Tibial nerve (tissue), 4 donors: Measurements from ENCODE around the gene TNFRSF18. TPM values are rescaled to one million over a fixed set of nuclear protein-coding genes. Genes with fewer than 3 reads are reported as not detected.
"Not testable (repeated sequence)": the region's sequence is repeated elsewhere in the genome, so short reads cannot be mapped to it uniquely, and the experiment has no call there.

Experiments
- DNase-seq, 2 donors: peaks; one replicate each; pipeline ENCODE4 v3.0.0-alpha.2; 2019; ENCODE audit warnings: low spot score in 2 of 2
- H3K27ac ChIP-seq, 4 donors: fragments of 200-600 bp; sonication (generic) in 3 of 4; one replicate each; pipeline ENCODE4 v1.5.1; 2017 to 2019; ENCODE audit warnings: mild to moderate bottlenecking in 1 of 4
- H3K27me3 ChIP-seq, 2 donors: fragments of 200-600 bp; sonication (generic) in 1 of 2; one replicate each; pipeline versions ENCODE4 v1.5.1 to v1.6.0; 2017 to 2019
- H3K36me3 ChIP-seq, 3 donors: fragments of 200-600 bp; sonication (generic); one replicate each; pipeline ENCODE4 v1.5.1; 2018 to 2019
- H3K4me1 ChIP-seq, 4 donors: fragments of 200-600 bp; sonication (generic) in 3 of 4; one replicate each; pipeline ENCODE4 v1.5.1; 2017 to 2019
- H3K4me3 ChIP-seq, 4 donors: fragments of 200-600 bp; sonication (generic) in 3 of 4; one replicate each; pipeline ENCODE4 v1.5.1; 2017 to 2019; ENCODE audit warnings: mild to moderate bottlenecking in 1 of 4, moderate library complexity in 1 of 4
- H3K9me3 ChIP-seq, 4 donors: fragments of 200-600 bp; sonication (generic) in 3 of 4; one replicate each; pipeline ENCODE4 v1.5.1; 2017 to 2019
- CTCF ChIP-seq, 5 experiments: fragments of 200-600 bp in 3 of 5; fragments of 450-650 bp in 2 of 5; sonication (generic) in 3 of 5; IDR thresholded peaks; one replicate each; pipeline ENCODE4 v1.5.1; 2016 to 2019; ENCODE audit warnings: antibody characterized with exemption in 5 of 5, mild to moderate bottlenecking in 3 of 5, moderate library complexity in 2 of 5
- EP300 ChIP-seq, 2 donors: sonication (generic); formaldehyde crosslinking; IDR thresholded peaks; one replicate each; pipeline ENCODE4 v1.6.1; 2017; ENCODE audit warnings: antibody characterized with exemption in 2 of 2, mild to moderate bottlenecking in 1 of 2
- POLR2A ChIP-seq, 2 donors: fragments of 450-650 bp; IDR thresholded peaks; one replicate each; pipeline ENCODE4 v1.6.1; 2017; ENCODE audit warnings: antibody characterized with exemption in 2 of 2, mild to moderate bottlenecking in 2 of 2, moderate library complexity in 2 of 2
- WGBS, 2 donors: methylation state at CpG; one replicate each; pipeline ENCODE4 v1.1.5; 2018; 5-methylcytosine and 5-hydroxymethylcytosine counted together
- total RNA-seq, 4 donors: library from RNA; depleted of rRNA; stranded (reverse); fragments of >200 nt; gene quantifications; one replicate each; pipeline ENCODE4 v1.1.0, GENCODE V29; 2016

TNFRSF18 gene
- total RNA-seq, 4 donors from 2014 or later: 0.44 TPM; not detected in 3

- TF ChIP-seq POLR2A (IDR thresholded peaks at IDR 0.05) (no peak), EP300 (IDR thresholded peaks at IDR 0.05) (no peak)
- 92 to 96% methylated on average over 19 to 24 of the region's 48 CpGs for WGBS, 2 donors
- Histone ChIP-seq H3K4me3 (no peak overlapping the region), H3K27me3 (peaks cover 0 to 17% of the 10 kb centered on the region in 2 donors), H3K9me3 (peaks cover 0 to 34% (median 3%) of the 10 kb centered on the region in 4 donors), H3K36me3 (no peaks in the 10 kb centered on the region), H3K27ac (no peak overlapping the region), H3K4me1 (peaks cover 0 to 12% (median 3%) of the 10 kb centered on the region in 4 donors)
- no peak for DNase-seq
These were observed 8.6 kb downstream of the TNFRSF18 start for GRCh38 chr1:1197551-1198422.

- Histone ChIP-seq H3K27me3 (peaks cover 0 to 14% of the 10 kb centered on the region in 2 donors), H3K36me3 (no peaks in the 10 kb centered on the region), H3K4me3 (no peak overlapping the region), H3K4me1 (peaks cover 0 to 12% (median 3%) of the 10 kb centered on the region in 4 donors), H3K9me3 (peaks cover 0 to 35% (median 3%) of the 10 kb centered on the region in 4 donors), H3K27ac (no peak overlapping the region)
- 86 to 92% methylated on average over 8 of the region's 8 CpGs for WGBS, 2 donors
- DNase-seq: no peak
- no peak for TF ChIP-seq CTCF (IDR thresholded peaks at IDR 0.05)
- TF ChIP-seq EP300 (IDR thresholded peaks at IDR 0.05): no peak
These were observed 9.2 kb downstream of the TNFRSF18 start for GRCh38 chr1:1197188-1197500.

- 79 to 80% methylated on average over 10 of the region's 13 CpGs for WGBS, 2 donors
These were observed 9.8 kb downstream of the TNFRSF18 start for GRCh38 chr1:1196431-1197187.

GRCh38 chr1:1195726-1196125 is 10.7 kb downstream of the TNFRSF18 start:
- not testable (repeated sequence) for H3K4me1 ChIP-seq, DNase-seq, H3K36me3 ChIP-seq, H3K4me3 ChIP-seq, H3K27ac ChIP-seq
- 88 to 99% methylated on average over 6 of the region's 6 CpGs for WGBS, 2 donors
- Histone ChIP-seq H3K27me3 (peaks cover 0 to 11% of the 10 kb centered on the region in 2 donors), H3K9me3 (peaks cover 0 to 44% (median 3%) of the 10 kb centered on the region in 4 donors)

More at GRCh38 chr1:1196431-1197187, 9.8 kb downstream of the TNFRSF18 start:
- H3K27ac ChIP-seq: no peak overlapping the region
- H3K27me3 ChIP-seq: peaks cover 0 to 14% of the 10 kb centered on the region in 2 donors
- TF ChIP-seq EP300 (IDR thresholded peaks at IDR 0.05): no peak
- TF ChIP-seq POLR2A (IDR thresholded peaks at IDR 0.05): no peak
- no peak for TF ChIP-seq CTCF (IDR thresholded peaks at IDR 0.05)
- DNase-seq: no peak
- no peaks in the 10 kb centered on the region for H3K36me3 ChIP-seq
- H3K9me3 ChIP-seq: peaks cover 0 to 39% (median 3%) of the 10 kb centered on the region in 4 donors
- H3K4me1 ChIP-seq: peaks cover 0 to 12% (median 3%) of the 10 kb centered on the region in 4 donors
- H3K4me3 ChIP-seq: no peak overlapping the region

- WGBS, 2 donors: 88 to 89% methylated on average over 3 of the region's 3 CpGs
- Histone ChIP-seq H3K36me3 (no peaks in the 10 kb centered on the region), H3K27ac (no peak overlapping the region), H3K4me3 (no peak overlapping the region), H3K9me3 (peaks cover 0 to 44% (median 3%) of the 10 kb centered on the region in 4 donors), H3K4me1 (no peaks in the 10 kb centered on the region), H3K27me3 (peaks cover 0 to 1% of the 10 kb centered on the region in 2 donors)
- TF ChIP-seq CTCF (IDR thresholded peaks at IDR 0.05) (no peak), POLR2A (IDR thresholded peaks at IDR 0.05) (no peak), EP300 (IDR thresholded peaks at IDR 0.05) (no peak)
- no peak for DNase-seq
These were observed 11.7 kb downstream of the TNFRSF18 start for GRCh38 chr1:1194723-1195122.

- Histone ChIP-seq H3K9me3 (peaks cover 0 to 47% (median 3%) of the 10 kb centered on the region in 4 donors), H3K27ac (no peak overlapping the region), H3K27me3 (no peaks in the 10 kb centered on the region), H3K4me1 (no peaks in the 10 kb centered on the region), H3K36me3 (no peaks in the 10 kb centered on the region), H3K4me3 (no peak overlapping the region)
- 79 to 95% methylated on average over 11 of the region's 11 CpGs for WGBS, 2 donors
- TF ChIP-seq CTCF (IDR thresholded peaks at IDR 0.05) (no peak), EP300 (IDR thresholded peaks at IDR 0.05) (no peak), POLR2A (IDR thresholded peaks at IDR 0.05) (no peak)
- DNase-seq: no peak
These were observed 14.7 kb downstream of the TNFRSF18 start for GRCh38 chr1:1191734-1192133.
